ENCODE data around the gene AHSA1. TPM values are rescaled to one million over a fixed set of nuclear protein-coding genes. Genes with fewer than 3 reads are reported as not detected.
A peak's percentile ranks its signal among the peaks of the same experiment; 100 is the strongest.

The AHSA1 gene
- total and polyA plus RNA-seq, 4 donors: 66.5 to 110 (median 85.4) TPM

- no peak overlapping the region for H3K4me3 ChIP-seq (ENCODE audit: low read length in 2 of 2)
- ATAC-seq (ENCODE audit: low FRiP score) (no peak), DNase-seq (no peak)
- 79 to 80% methylated on average over 7 of the region's 7 CpGs for WGBS, 2 donors
- H3K27ac ChIP-seq (ENCODE audit: low read depth in 1 of 2, low read length in 2 of 2): no peak overlapping the region
- no peaks in the 10 kb centered on the region for H3K4me1 ChIP-seq (ENCODE audit: control insufficient read depth in 1 of 2, insufficient read depth in 2 of 2, low read length in 2 of 2)
- intact Hi-C loops (cut with DNase I): no loop called here
- no peaks in the 10 kb centered on the region for H3K36me3 ChIP-seq (ENCODE audit: control insufficient read depth in 1 of 2, insufficient read depth in 2 of 2, low read length in 1 of 2)
- no peaks in the 10 kb centered on the region for H3K27me3 ChIP-seq (ENCODE audit: control insufficient read depth in 1 of 2, insufficient read depth in 2 of 2, low read length in 1 of 2)
- H3K9me3 ChIP-seq (ENCODE audit: control insufficient read depth, low read length): no peaks in the 10 kb centered on the region
Measured at GRCh38 chr14:77495334-77495733, 37.4 kb downstream of the AHSA1 start.

DNA sequence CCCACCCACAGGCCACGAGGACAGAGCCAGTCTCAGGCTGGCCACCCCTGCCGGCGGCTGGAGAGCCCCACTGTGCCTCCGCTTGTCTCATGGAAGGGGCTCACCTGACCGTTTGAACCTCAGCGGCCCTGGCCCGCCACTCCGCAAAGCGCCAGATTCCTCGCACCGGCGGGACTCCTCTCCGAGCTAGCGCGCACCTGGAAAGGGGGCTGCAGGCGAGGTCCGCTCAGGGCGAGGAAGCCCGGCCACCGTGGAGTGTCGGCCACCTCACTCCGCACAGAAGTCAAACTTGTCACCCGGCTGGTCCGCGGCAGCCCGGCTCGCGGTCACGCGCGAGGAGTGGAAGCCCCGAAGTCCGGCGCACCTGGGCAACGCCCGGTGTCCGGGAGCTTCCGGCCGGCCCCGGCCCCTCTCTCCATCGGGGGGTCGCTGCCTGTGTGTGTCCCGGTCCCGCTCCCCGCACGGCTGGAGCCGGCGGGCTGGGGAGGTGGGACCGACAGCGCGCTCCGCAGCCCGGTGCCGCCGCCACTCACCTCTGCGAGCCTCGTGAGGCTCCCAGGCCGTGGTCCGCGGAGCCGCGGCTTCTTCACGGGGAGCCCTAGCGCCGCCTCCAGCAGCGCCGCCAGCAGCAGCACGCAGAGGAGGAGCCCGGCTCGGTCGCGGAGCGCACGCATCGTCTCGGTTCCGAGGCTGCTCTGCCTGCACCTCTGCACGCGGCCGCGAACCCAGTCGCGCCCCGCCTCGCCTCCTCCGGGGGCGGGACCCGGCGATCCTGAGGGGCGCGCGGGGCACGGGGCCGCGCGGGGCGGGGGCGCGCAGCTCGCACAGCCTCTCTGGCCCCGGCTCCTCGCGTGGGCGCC lies 40.5 kb downstream of the AHSA1 start, which contains the start of gene ISM2:
Gene ISM2, minus strand, starts transcription at position 697 of the 860 bp plus-strand sequence. Its CDS starts 23 bp downstream, at position 674.
- Histone ChIP-seq H3K4me3 (ENCODE audit: low read length in 2 of 2) (peak within 1 kb of the TSS; percentile 30 to 44), H3K9me3 (ENCODE audit: control insufficient read depth, low read length) (no peaks in the 10 kb centered on the region), H3K27me3 (ENCODE audit: control insufficient read depth in 1 of 2, insufficient read depth in 2 of 2, low read length in 1 of 2) (no peaks in the 10 kb centered on the region), H3K36me3 (ENCODE audit: control insufficient read depth in 1 of 2, insufficient read depth in 2 of 2, low read length in 1 of 2) (no peaks in the 10 kb centered on the region), H3K4me1 (ENCODE audit: control insufficient read depth in 1 of 2, insufficient read depth in 2 of 2, low read length in 2 of 2) (no peaks in the 10 kb centered on the region), H3K27ac (ENCODE audit: low read depth in 1 of 2, low read length in 2 of 2) (no peak within 1 kb of the TSS)
- ATAC-seq (ENCODE audit: low FRiP score) (peak; percentile 66), DNase-seq (no peak)
- intact Hi-C loops (cut with DNase I): no loop called here
- 2 to 3% methylated on average over 77 to 104 of the region's 104 CpGs for WGBS, 2 donors

DNA sequence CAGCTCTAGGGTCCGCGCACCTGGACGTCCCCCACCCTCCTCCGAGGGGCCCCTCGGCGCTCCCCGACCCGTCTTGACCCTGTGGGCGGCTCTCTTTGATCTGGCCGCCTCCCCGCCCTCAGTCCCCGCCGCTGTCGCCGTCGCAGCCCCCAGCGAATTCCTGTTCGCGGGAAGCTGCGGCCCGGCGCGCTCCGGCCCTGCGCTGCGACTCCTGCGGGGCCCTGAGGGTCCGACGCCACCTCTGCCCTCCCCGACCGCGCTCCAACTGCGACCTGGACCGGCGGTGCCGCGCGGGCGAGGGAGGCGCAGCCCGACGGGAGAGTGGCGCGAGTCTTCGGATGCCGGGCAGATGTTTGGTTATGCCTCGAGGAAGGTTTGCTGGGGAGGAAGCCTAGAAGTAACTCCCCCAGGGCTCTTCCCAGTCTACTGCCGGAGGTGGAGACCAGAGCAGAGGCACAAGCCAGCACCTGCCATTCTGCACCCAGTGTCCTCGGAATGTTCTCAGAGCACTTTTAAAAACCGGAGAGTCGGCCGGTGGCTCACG lies 41.2 kb downstream of the AHSA1 start:
- ATAC-seq (ENCODE audit: low FRiP score) (peak; percentile 22), DNase-seq (no peak)
- no peaks in the 10 kb centered on the region for H3K27me3 ChIP-seq (ENCODE audit: control insufficient read depth in 1 of 2, insufficient read depth in 2 of 2, low read length in 1 of 2)
- intact Hi-C loops (cut with DNase I): no loop called here
- no peak overlapping the region for H3K27ac ChIP-seq (ENCODE audit: low read depth in 1 of 2, low read length in 2 of 2)
- peak overlapping the region; percentile 30 to 44 for H3K4me3 ChIP-seq (ENCODE audit: low read length in 2 of 2)
- WGBS, 2 donors: 4 to 5% methylated on average over 47 to 53 of the region's 53 CpGs
- H3K36me3 ChIP-seq (ENCODE audit: control insufficient read depth in 1 of 2, insufficient read depth in 2 of 2, low read length in 1 of 2): no peaks in the 10 kb centered on the region
- no peaks in the 10 kb centered on the region for H3K4me1 ChIP-seq (ENCODE audit: control insufficient read depth in 1 of 2, insufficient read depth in 2 of 2, low read length in 2 of 2)
- no peaks in the 10 kb centered on the region for H3K9me3 ChIP-seq (ENCODE audit: control insufficient read depth, low read length)

GRCh38 chr14:77502109-77502782 lies 44.4 kb downstream of the AHSA1 start:
- no peak overlapping the region for H3K27ac ChIP-seq (ENCODE audit: low read depth in 1 of 2, low read length in 2 of 2)
- no peak overlapping the region for H3K4me3 ChIP-seq (ENCODE audit: low read length in 2 of 2)
- H3K9me3 ChIP-seq (ENCODE audit: control insufficient read depth, low read length): no peaks in the 10 kb centered on the region
- H3K27me3 ChIP-seq (ENCODE audit: control insufficient read depth in 1 of 2, insufficient read depth in 2 of 2, low read length in 1 of 2): no peaks in the 10 kb centered on the region
- intact Hi-C loops (cut with DNase I): no loop called here
- no peak for DNase-seq
- 77 to 78% methylated on average over 11 of the region's 11 CpGs for WGBS, 2 donors
- H3K4me1 ChIP-seq (ENCODE audit: control insufficient read depth in 1 of 2, insufficient read depth in 2 of 2, low read length in 2 of 2): no peaks in the 10 kb centered on the region
- H3K36me3 ChIP-seq (ENCODE audit: control insufficient read depth in 1 of 2, insufficient read depth in 2 of 2, low read length in 1 of 2): no peaks in the 10 kb centered on the region
- ATAC-seq (ENCODE audit: low FRiP score): no peak

DNA sequence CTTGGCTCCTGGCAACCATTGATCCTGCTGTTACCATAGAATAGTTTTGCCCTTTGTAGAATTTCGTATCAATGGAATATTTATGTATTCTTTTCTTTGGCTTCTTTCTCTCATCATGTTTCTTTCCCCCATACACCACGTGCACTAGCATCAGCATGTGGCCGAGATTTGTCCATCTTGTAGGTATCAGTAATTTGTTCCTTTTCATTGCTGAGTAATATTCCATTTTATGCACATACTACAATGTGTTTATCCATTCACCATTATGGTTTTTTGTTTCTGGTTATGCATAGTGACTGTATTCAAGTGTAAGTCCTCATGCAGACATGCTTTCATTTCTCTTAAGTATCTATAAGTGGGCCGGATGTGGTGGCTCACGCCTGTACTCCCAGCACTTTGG lies 45.2 kb downstream of the AHSA1 start:
- no peaks in the 10 kb centered on the region for H3K9me3 ChIP-seq (ENCODE audit: control insufficient read depth, low read length)
- DNase-seq: no peak
- ATAC-seq (ENCODE audit: low FRiP score): no peak
- H3K4me3 ChIP-seq (ENCODE audit: low read length in 2 of 2): no peak overlapping the region
- intact Hi-C loops (cut with DNase I): no loop called here
- H3K27me3 ChIP-seq (ENCODE audit: control insufficient read depth in 1 of 2, insufficient read depth in 2 of 2, low read length in 1 of 2): no peaks in the 10 kb centered on the region
- H3K4me1 ChIP-seq (ENCODE audit: control insufficient read depth in 1 of 2, insufficient read depth in 2 of 2, low read length in 2 of 2): no peaks in the 10 kb centered on the region
- 96 to 97% methylated on average over 5 of the region's 5 CpGs for WGBS, 2 donors
- no peak overlapping the region for H3K27ac ChIP-seq (ENCODE audit: low read depth in 1 of 2, low read length in 2 of 2)
- H3K36me3 ChIP-seq (ENCODE audit: control insufficient read depth in 1 of 2, insufficient read depth in 2 of 2, low read length in 1 of 2): no peaks in the 10 kb centered on the region

DNA sequence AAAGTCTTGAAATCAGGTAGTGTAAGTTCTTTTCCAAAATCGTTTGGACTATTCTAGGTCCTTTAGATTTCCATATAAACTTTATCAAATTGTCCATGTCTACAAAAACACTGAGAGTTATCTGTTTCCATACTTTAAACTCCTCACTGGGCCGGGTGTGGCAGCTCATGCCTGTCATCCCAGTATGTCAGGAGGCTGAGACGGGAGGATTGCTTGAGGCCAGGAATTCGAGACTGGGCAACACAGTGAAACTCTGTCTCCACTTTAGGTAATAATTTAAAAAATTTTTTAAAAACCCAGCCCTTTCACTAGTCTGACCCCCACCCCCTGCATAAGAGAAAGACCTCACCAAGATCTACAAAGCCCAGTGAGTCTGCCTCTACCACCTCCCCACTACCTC lies 47.1 kb downstream of the AHSA1 start:
- Histone ChIP-seq H3K27me3 (ENCODE audit: control insufficient read depth in 1 of 2, insufficient read depth in 2 of 2, low read length in 1 of 2) (no peaks in the 10 kb centered on the region), H3K36me3 (ENCODE audit: control insufficient read depth in 1 of 2, insufficient read depth in 2 of 2, low read length in 1 of 2) (no peaks in the 10 kb centered on the region), H3K27ac (ENCODE audit: low read depth in 1 of 2, low read length in 2 of 2) (no peak overlapping the region), H3K4me1 (ENCODE audit: control insufficient read depth in 1 of 2, insufficient read depth in 2 of 2, low read length in 2 of 2) (no peaks in the 10 kb centered on the region), H3K4me3 (ENCODE audit: low read length in 2 of 2) (no peak overlapping the region), H3K9me3 (ENCODE audit: control insufficient read depth, low read length) (no peaks in the 10 kb centered on the region)
- intact Hi-C loops (cut with DNase I): no loop called here
- no peak for ATAC-seq (ENCODE audit: low FRiP score)
- 71% methylated on average over 4 of the region's 4 CpGs for WGBS, 2 donors
- no peak for DNase-seq

GRCh38 chr14:77507762-77508161 lies 49.9 kb downstream of the AHSA1 start:
- Histone ChIP-seq H3K36me3 (ENCODE audit: control insufficient read depth in 1 of 2, insufficient read depth in 2 of 2, low read length in 1 of 2) (peaks cover 0 to 7% of the 10 kb centered on the region in 2 donors), H3K4me3 (ENCODE audit: low read length in 2 of 2) (no peak overlapping the region), H3K27me3 (ENCODE audit: control insufficient read depth in 1 of 2, insufficient read depth in 2 of 2, low read length in 1 of 2) (no peaks in the 10 kb centered on the region), H3K9me3 (ENCODE audit: control insufficient read depth, low read length) (no peaks in the 10 kb centered on the region), H3K27ac (ENCODE audit: low read depth in 1 of 2, low read length in 2 of 2) (no peak overlapping the region), H3K4me1 (ENCODE audit: control insufficient read depth in 1 of 2, insufficient read depth in 2 of 2, low read length in 2 of 2) (no peaks in the 10 kb centered on the region)
- intact Hi-C loops (cut with DNase I): no loop called here
- no peak for ATAC-seq (ENCODE audit: low FRiP score)
- 97 to 98% methylated on average over 3 of the region's 3 CpGs for WGBS, 2 donors
- DNase-seq: no peak

DNA sequence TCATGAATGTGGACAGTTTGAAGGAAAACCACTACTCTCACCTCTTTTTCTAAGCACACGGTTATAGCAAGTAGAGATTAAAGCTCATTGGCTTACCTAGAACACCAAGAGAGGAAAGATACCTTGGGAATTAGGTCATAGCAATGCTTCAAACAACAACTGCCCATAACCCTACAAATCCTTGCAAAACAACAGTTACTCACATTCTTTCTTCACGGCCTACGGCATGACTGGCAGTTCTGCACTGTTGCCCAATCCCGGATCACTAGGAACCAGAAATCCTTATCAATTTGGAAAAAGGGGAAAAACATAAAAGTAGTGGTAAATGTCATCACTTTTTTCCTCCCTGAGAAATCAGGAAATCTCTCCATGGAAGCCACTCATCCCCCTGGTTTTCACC lies 50.4 kb downstream of the AHSA1 start:
- no peak for ATAC-seq (ENCODE audit: low FRiP score)
- WGBS, 2 donors: 70 to 76% methylated on average over 4 of the region's 4 CpGs
- peaks cover 0 to 7% of the 10 kb centered on the region in 2 donors for H3K36me3 ChIP-seq (ENCODE audit: control insufficient read depth in 1 of 2, insufficient read depth in 2 of 2, low read length in 1 of 2)

More for the DNA sequence above, 50.4 kb downstream of the AHSA1 start:
- H3K4me3 ChIP-seq (ENCODE audit: low read length in 2 of 2): no peak overlapping the region
- intact Hi-C loops (cut with DNase I): no loop called here
- no peaks in the 10 kb centered on the region for H3K4me1 ChIP-seq (ENCODE audit: control insufficient read depth in 1 of 2, insufficient read depth in 2 of 2, low read length in 2 of 2)
- H3K9me3 ChIP-seq (ENCODE audit: control insufficient read depth, low read length): no peaks in the 10 kb centered on the region
- DNase-seq: no peak
- no peak overlapping the region for H3K27ac ChIP-seq (ENCODE audit: low read depth in 1 of 2, low read length in 2 of 2)
- no peaks in the 10 kb centered on the region for H3K27me3 ChIP-seq (ENCODE audit: control insufficient read depth in 1 of 2, insufficient read depth in 2 of 2, low read length in 1 of 2)
